ENCODE results near the gene UCN3. TPM values are rescaled to one million over a fixed set of nuclear protein-coding genes. Genes with fewer than 3 reads are reported as not detected.

UCN3 gene
- total and polyA plus RNA-seq, 2 of the 4 experiments (the other 2 are of a cell fraction) = not detected

- Histone ChIP-seq H2BK20ac (ENCODE audit: low read depth, low read length) (no peak overlapping the region), H2AFZ (replicated peaks; ENCODE audit: low read length, poor library complexity) (no peak overlapping the region), H4K8ac (ENCODE audit: low read depth in 2 of 2, low read length in 2 of 2) (no peak overlapping the region), H3K14ac (replicated peaks; ENCODE audit: low read depth, low read length) (no peak overlapping the region), H3K36me3 (ENCODE audit: control insufficient read depth, insufficient read depth, low read length) (no peaks in the 10 kb centered on the region), H2BK15ac (ENCODE audit: low read depth, low read length) (no peak overlapping the region), H3K27me3 (ENCODE audit: control insufficient read depth, insufficient read depth, low read length) (peaks cover 6% of the 10 kb centered on the region), H3K4me1 (ENCODE audit: control insufficient read depth, insufficient read depth, low read length) (no peaks in the 10 kb centered on the region), H3K18ac (ENCODE audit: low read depth, low read length) (no peak overlapping the region), H3K9me1 (ENCODE audit: insufficient read depth, low read length) (no peaks in the 10 kb centered on the region), H4K20me1 (ENCODE audit: insufficient read depth, low read length) (no peaks in the 10 kb centered on the region), H3K79me1 (ENCODE audit: low read depth in 1 of 2, low read length in 2 of 2) (no peaks in the 10 kb centered on the region), H3K27ac (ENCODE audit: insufficient read depth, low read length) (no peak overlapping the region), H3K23ac (ENCODE audit: low read depth, low read length) (no peak overlapping the region), H3K4ac (ENCODE audit: low read depth, low read length) (no peak overlapping the region), H3K4me2 (ENCODE audit: low read depth, low read length) (no peak overlapping the region), H2AK5ac (ENCODE audit: low read depth, low read length) (no peak overlapping the region), H3K4me3 (ENCODE audit: insufficient read depth, low read depth, low read length) (no peak overlapping the region), H2AK9ac (replicated peaks; ENCODE audit: low read depth, low read length, poor library complexity) (no peak overlapping the region), H3K9me3 (ENCODE audit: control insufficient read depth, insufficient read depth, low read length) (no peaks in the 10 kb centered on the region), H2BK5ac (ENCODE audit: low read depth, low read length, poor library complexity, severe bottlenecking) (no peak overlapping the region), H2BK120ac (ENCODE audit: low read depth, low read length) (no peak overlapping the region), H4K91ac (ENCODE audit: insufficient read depth, low read depth, low read length) (no peak overlapping the region), H3K9ac (ENCODE audit: low read depth, low read length) (no peak overlapping the region), H3K56ac (ENCODE audit: extremely low read depth, insufficient read depth, low read length) (no peak overlapping the region), H4K5ac (ENCODE audit: low read depth, low read length) (no peak overlapping the region)
- intact Hi-C loops (cut with micrococcal nuclease) (no loop called here), dilution Hi-C loops (cut with HindIII; ENCODE audit: low sequenced_read_pairs, unreplicated experiment) (no loop called here), in situ Hi-C loops (cut with MboI; ENCODE audit: low sequenced_read_pairs) (no loop called here)
- no peak for DNase-seq
- POLR2A ChIA-PET (ENCODE audit: unreplicated experiment) = no interaction called here
- CTCF ChIA-PET = no interaction called here
- BruUV-seq (replicated peaks) = no TSS peak
- TF ChIP-seq MXI1 (IDR thresholded peaks at IDR 0.05; ENCODE audit: borderline replicate concordance, low read depth, low read length) (no peak), MAFK (IDR thresholded peaks at IDR 0.05; ENCODE audit: low read depth, low read length) (no peak), MAZ (IDR thresholded peaks at IDR 0.05; ENCODE audit: borderline replicate concordance, low read depth, low read length) (no peak), CHD1 (IDR thresholded peaks at IDR 0.05; ENCODE audit: low read depth, low read length) (no peak), NFE2L2 (IDR thresholded peaks at IDR 0.05; ENCODE audit: low read depth, low read length) (no peak), BHLHE40 (IDR thresholded peaks at IDR 0.05; ENCODE audit: low read depth, low read length) (no peak), FOS (IDR thresholded peaks at IDR 0.05; ENCODE audit: low read depth, low read length) (no peak), RFX5 (IDR thresholded peaks at IDR 0.05; ENCODE audit: low read depth, low read length) (no peak), RAD21 (IDR thresholded peaks at IDR 0.05; ENCODE audit: low read length) (no peak), RCOR1 (IDR thresholded peaks at IDR 0.05; ENCODE audit: insufficient replicate concordance, low read length) (no peak), SMC3 (IDR thresholded peaks at IDR 0.05; ENCODE audit: low read depth, low read length) (no peak)
- WGBS, 2 experiments (ENCODE audit: extremely low coverage in 2 of 2, insufficient read length in 1 of 2) = 100% methylated on average over 1 of the region's 6 CpGs; no CpG with 5 or more reads in 1 of the 2 experiments
- no peak for ATAC-seq (ENCODE audit: low read depth)
Observed at GRCh38 chr10:5325076-5325475, 39.7 kb upstream of the UCN3 start.
